GM18867 (cell line): ENCODE results near the gene LRP8.
A peak's percentile ranks its signal among the peaks of the same experiment; 100 is the strongest.

Experiments used
- ATAC-seq: cut with Tn5 transposase; IDR thresholded peaks from one replicate; pipeline ENCODE4 v1.9.1; 2021; ENCODE audit warnings: mild to moderate bottlenecking, moderate library complexity; ENCODE audit not compliant: unreplicated experiment

LRP8 gene

GRCh38 chr1:53340660-53341520 lies 13.0 kb upstream of the LRP8 start:
- ATAC-seq, result no peak

- no peak for ATAC-seq
Observed at GRCh38 chr1:53339736-53340635, 12.1 kb upstream of the LRP8 start.

GRCh38 chr1:53338423-53338822 lies 10.6 kb upstream of the LRP8 start:
- no peak for ATAC-seq

- no peak for ATAC-seq
Observed at GRCh38 chr1:53337499-53337898, 9.6 kb upstream of the LRP8 start.

- no peak for ATAC-seq
Observed at GRCh38 chr1:53336146-53336545, 8.3 kb upstream of the LRP8 start.

- no peak for ATAC-seq
Observed at GRCh38 chr1:53335661-53336060, 7.8 kb upstream of the LRP8 start.

- no peak for ATAC-seq
Observed at GRCh38 chr1:53334781-53335180, 6.9 kb upstream of the LRP8 start.

GRCh38 chr1:53334312-53334711 lies 6.4 kb upstream of the LRP8 start:
- ATAC-seq, result no peak

GRCh38 chr1:53332833-53333232 lies 5.0 kb upstream of the LRP8 start:
- ATAC-seq, result no peak

- ATAC-seq, result no peak
Observed at GRCh38 chr1:53332186-53332564, 4.3 kb upstream of the LRP8 start.

- ATAC-seq, result no peak
Observed at GRCh38 chr1:53331446-53332185, 3.7 kb upstream of the LRP8 start.

- ATAC-seq, result no peak
Observed at GRCh38 chr1:53330819-53331218, 2.9 kb upstream of the LRP8 start.

- no peak for ATAC-seq
Observed at GRCh38 chr1:53328541-53329499, 950 bp upstream of the LRP8 start.

GRCh38 chr1:53327182-53327913 lies 522 bp downstream of the LRP8 start:
- ATAC-seq, result peak; percentile 9

- peak; percentile 28 for ATAC-seq
Observed at GRCh38 chr1:53326598-53327181, 1.2 kb downstream of the LRP8 start.

GRCh38 chr1:53326088-53326597 lies 1.7 kb downstream of the LRP8 start:
- ATAC-seq, result peak; percentile 84

- no peak for ATAC-seq
Observed at GRCh38 chr1:53325326-53326087, 2.4 kb downstream of the LRP8 start.

- ATAC-seq, result no peak
Observed at GRCh38 chr1:53324728-53325297, 3.1 kb downstream of the LRP8 start.
